GM18511 (cell line): Measurements from ENCODE around the gene RAD1.

Experiments used
- ATAC-seq: cut with Tn5 transposase; IDR thresholded peaks from one replicate; pipeline ENCODE4 v1.9.1; 2021; ENCODE audit warnings: mild to moderate bottlenecking, moderate library complexity; ENCODE audit not compliant: unreplicated experiment

Gene RAD1

DNA sequence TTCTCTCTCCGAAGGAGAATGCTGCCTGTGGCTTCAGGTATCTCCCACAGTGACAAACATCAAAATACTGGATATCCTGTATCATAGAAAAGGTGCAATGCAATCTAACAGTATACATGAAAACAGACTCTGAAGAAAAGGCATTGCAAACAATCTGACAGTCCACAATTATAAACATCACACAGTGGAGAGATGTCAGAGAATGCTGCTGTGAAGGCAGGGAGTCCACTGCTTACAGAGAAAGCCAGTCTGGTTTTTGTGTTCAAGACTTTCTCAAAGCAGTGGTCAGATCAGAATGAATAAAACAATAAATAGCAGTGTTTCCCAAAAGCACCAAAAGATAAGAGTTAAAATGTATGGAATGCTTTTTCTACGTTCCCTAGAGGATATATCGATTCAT lies 47.6 kb downstream of the RAD1 start:
- no peak for ATAC-seq

DNA sequence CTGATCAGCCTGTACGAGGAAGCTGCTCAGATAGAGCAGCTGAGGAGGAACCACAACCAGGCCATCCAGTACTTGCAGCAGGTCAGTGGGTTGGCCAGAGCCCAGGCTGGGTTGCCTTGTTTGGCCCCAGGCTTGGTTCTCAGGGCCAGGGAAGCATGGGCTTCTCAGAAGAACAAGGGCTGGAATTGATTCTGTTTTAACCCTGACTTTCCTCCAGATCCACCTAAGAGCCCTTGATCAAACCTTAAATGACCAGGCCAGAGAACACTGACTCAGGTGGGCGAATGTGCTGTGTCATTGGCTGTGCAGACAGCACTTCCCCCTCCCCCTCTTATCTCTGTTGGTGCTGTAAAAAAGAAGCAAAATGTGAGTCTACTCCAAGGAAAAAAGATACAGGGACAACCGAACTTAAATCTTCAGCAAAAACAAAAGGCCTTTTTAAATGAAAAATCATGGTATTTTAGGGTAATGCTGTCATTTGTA lies 48.3 kb downstream of the RAD1 start:
- ATAC-seq = no peak

DNA sequence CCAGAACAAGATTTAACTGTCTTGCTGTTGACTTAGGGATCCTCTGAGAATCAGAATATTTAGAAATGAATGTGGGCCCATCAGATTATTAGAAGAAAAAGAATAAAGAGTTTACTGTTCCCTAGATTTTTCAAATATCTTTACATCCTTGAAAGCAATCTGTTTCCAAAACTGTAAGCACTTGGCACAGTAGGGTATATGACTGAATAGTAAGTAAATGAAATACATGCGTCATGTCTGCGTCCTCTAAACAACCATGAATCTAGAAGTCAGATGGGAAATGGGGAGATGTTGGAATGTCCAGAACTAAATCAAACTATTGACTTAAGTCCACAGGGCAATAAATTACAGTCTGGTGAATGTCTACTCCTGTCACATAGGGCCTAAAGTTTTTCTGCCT lies 50.2 kb downstream of the RAD1 start:
- no peak for ATAC-seq

DNA sequence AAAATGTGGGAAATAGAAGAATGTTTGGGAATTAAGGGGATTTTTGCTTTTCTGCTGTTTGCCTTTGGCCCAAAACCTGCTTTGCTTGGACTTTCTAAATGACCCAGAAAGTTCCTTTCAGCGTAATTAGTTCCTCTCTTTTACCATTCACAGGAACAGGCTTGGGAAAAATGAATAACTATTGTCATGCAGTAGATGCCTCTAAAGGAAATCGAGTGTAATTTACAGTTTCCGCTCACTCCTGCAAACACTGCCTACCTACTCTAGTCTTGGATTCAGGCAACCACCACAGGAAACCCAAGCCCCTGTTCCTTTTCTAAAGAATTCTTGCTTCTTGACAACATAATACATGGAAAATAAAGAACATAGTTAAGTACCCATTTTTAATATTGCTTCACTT lies 51.4 kb downstream of the RAD1 start:
- no peak for ATAC-seq

DNA sequence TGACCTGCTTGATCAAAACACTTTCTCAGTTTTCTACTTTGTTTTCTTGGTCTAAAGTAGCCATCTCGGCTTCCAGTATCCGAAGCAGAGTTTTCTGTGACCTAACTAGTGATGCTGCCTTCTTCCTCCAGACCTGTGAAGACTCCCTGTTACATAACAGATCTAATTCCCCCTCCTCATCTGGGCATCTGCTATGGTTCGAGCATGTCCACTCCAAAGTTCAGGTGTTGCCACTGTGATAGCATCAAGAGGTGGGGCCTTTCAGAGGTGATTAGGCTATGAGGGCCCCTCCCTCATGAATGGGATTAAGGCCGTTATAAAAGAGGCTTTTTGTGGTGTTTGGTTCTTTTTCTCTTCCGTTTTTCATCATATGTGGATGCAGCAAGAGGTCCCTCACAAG lies 56.1 kb downstream of the RAD1 start:
- ATAC-seq = no peak

DNA sequence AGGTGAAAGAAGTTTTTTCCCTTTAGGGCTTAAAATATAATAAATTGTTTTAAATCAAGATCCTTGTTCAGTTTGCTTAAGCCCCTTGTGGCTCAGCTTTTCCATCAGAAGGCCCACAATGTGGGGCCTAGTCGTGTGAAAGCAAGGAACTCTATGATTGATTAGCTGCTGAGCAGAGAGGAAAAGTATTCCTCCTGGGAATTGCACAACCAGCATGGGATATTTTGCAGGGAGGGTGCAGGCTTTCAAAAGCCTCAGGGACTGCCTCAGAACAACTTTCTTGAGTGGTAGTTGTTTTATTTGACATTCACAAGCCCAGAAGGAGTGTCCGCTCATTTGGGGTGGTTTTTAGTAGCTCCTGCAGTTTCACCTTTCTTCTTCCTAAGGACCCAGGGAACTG lies 56.5 kb downstream of the RAD1 start:
- no peak for ATAC-seq

DNA sequence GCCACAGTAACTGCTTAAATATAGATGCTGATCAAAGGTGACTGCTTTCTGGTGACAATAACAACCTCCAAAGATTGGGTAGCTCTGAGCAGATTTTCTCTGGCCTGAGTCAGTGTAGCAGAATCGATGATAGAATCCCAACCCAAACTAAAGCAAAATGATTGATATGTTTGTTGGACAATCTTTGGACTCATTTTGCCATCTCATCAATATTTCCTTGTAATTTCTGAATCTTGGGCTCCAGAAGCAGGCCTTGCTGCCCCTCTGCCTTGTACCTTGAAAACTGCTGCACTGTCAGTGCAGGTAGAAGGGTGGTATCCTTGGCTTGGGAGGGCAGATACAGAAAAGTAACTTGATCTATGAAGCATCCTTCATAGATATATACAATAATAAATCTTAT lies 57.4 kb downstream of the RAD1 start:
- ATAC-seq = no peak

DNA sequence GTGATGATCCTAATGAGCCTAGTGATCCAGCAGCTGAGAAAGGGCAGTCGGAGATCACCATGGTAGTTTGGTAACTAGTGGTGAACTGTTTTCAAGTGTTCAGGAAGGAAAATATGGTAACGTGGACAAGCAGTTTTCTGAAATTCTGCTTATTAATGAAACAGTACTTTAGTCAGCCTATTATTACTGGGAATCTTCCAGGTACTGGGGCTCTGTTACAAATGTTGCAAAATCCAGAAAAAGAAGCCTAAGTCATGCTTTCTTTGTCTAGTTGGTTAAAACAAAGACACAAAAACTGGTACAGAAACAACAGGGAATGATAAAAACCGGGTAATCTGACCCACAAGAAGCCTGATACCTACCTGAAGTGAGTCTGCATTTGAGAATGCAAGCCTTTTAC lies 58.1 kb downstream of the RAD1 start:
- no peak for ATAC-seq
